HCT116 (cell line): Measurements from ENCODE around the gene GALK2. TPM values are rescaled to one million over a fixed set of nuclear protein-coding genes. Genes with fewer than 3 reads are reported as not detected.

Experiments
- ATAC-seq: fragments of 200-7000 bp; cut with Tn5 transposase; 2 replicates; pipeline ENCODE4 v1.9.1; 2020; ENCODE audit warnings: mild to moderate bottlenecking, moderate library complexity
- BruUV-seq: library from RNA; stranded (reverse); fragments of 400-500 nt; replicated peaks from 2 replicates; lab custom pipeline; 2021; lab: Mats Ljungman, UMichigan
- CTCF ChIA-PET: fragments of 300-600 bp; sonication (Branson Sonifier 250); formaldehyde crosslinking; loops from one replicate; lab custom pipeline; 2021; ENCODE audit warnings: antibody characterized with exemption; lab: Charles Lee
- POLR2A ChIA-PET: fragments of 300-600, 350-600 bp; sonication (Branson Sonifier 250); formaldehyde crosslinking; loops from one replicate; lab custom pipeline; 2021; ENCODE audit warnings: antibody characterized with exemption; lab: Charles Lee
- RAD21 ChIA-PET, 2 experiments: fragments of 300-600 bp; sonication (Branson Sonifier 250); formaldehyde crosslinking; loops; one replicate each; lab custom pipeline; 2023; ENCODE audit warnings: low total read pairs in 2 of 2; ENCODE audit not compliant: uncharacterized antibody in 2 of 2, unreplicated experiment in 2 of 2, low non-redundant PET in 1 of 2; lab: Charles Lee
- DNase-seq: peaks from one replicate; pipeline ENCODE4 v3.0.0-alpha.2; 2010; ENCODE audit warnings: low read depth, low spot score
- H2AFZ ChIP-seq: fragments of 200-600 bp; shearing (Covaris generic), sonication (generic); 2 replicates; pipeline ENCODE4 v1.6.1; 2017; ENCODE audit warnings: low read depth, mixed run types, mixed read lengths, antibody characterized with exemption, low read length; ENCODE audit not compliant: poor library complexity, severe bottlenecking
- H3K27ac ChIP-seq: 2 replicates; pipeline ENCODE4 v1.5.1; 2012; ENCODE audit warnings: low read depth, low read length
- H3K27me3 ChIP-seq: fragments of 200-600 bp; sonication (generic); 2 replicates; pipeline ENCODE4 v1.6.1; 2016; ENCODE audit warnings: mixed run types, low read length, mixed read lengths; ENCODE audit not compliant: insufficient read depth
- H3K36me3 ChIP-seq, 2 experiments: fragments of 200-500 bp in 1 of 2; fragments of 200-600 bp in 1 of 2; sonication (Bioruptor generic) in 1 of 2; sonication (generic) in 1 of 2; 2 replicates each; pipeline versions ENCODE4 v1.5.1 to v1.6.1; 2014 to 2016; ENCODE audit warnings: low read length in 2 of 2, inconsistent platforms in 1 of 2, mixed read lengths in 1 of 2, mixed run types in 1 of 2; ENCODE audit not compliant: insufficient read depth in 2 of 2, control insufficient read depth in 1 of 2
- H3K4me1 ChIP-seq, 2 experiments: fragments of 200-600 bp in 1 of 2; sonication (generic) in 1 of 2; 2 replicates each; pipeline versions ENCODE4 v1.5.1 to v1.6.1; 2012 to 2017; ENCODE audit warnings: low read length in 2 of 2, inconsistent platforms in 1 of 2, mild to moderate bottlenecking in 1 of 2, mixed read lengths in 1 of 2, mixed run types in 1 of 2, moderate library complexity in 1 of 2; ENCODE audit not compliant: insufficient read depth in 2 of 2, control insufficient read depth in 1 of 2
- H3K4me2 ChIP-seq: fragments of 200-600 bp; sonication (generic); 2 replicates; pipeline ENCODE4 v1.6.1; 2017; ENCODE audit warnings: mixed run types, low read length, mixed read lengths
- H3K4me3 ChIP-seq, 2 experiments: fragments of 200-600 bp in 1 of 2; sonication (generic) in 1 of 2; replicated peaks in 1 of 2; 2 replicates each; pipeline ENCODE4 v1.5.1; 2011 to 2016; ENCODE audit warnings: low read length in 2 of 2, control low read depth in 1 of 2, low read depth in 1 of 2, mild to moderate bottlenecking in 1 of 2, mixed read lengths in 1 of 2, mixed run types in 1 of 2
- H3K79me2 ChIP-seq: fragments of 200-600 bp; sonication (generic); 2 replicates; pipeline ENCODE4 v1.6.1; 2017; ENCODE audit warnings: mild to moderate bottlenecking, mixed run types, low read length, moderate library complexity, mixed read lengths; ENCODE audit not compliant: insufficient read depth
- H3K9ac ChIP-seq: fragments of 200-600 bp; sonication (generic); 2 replicates; pipeline ENCODE4 v1.6.1; 2016; ENCODE audit warnings: low read length, mixed read lengths
- H3K9me2 ChIP-seq: fragments of 200-600 bp; sonication (generic), shearing (Covaris generic); 2 replicates; pipeline ENCODE4 v1.6.1; 2017; ENCODE audit warnings: mixed run types, mild to moderate bottlenecking, moderate library complexity; ENCODE audit not compliant: insufficient read depth
- H3K9me3 ChIP-seq, 2 experiments: fragments of 200-500 bp in 1 of 2; fragments of 200-600 bp in 1 of 2; sonication (Bioruptor generic) in 1 of 2; sonication (generic) in 1 of 2; 2 replicates each; pipeline ENCODE4 v1.6.1; 2014 to 2017; ENCODE audit warnings: low read length in 2 of 2, mixed read lengths in 2 of 2, inconsistent platforms in 1 of 2, low read depth in 1 of 2, mild to moderate bottlenecking in 1 of 2, mixed run types in 1 of 2, moderate library complexity in 1 of 2; ENCODE audit not compliant: control insufficient read depth in 1 of 2, insufficient read depth in 1 of 2
- H4K20me1 ChIP-seq: fragments of 200-600 bp; sonication (generic), shearing (Covaris generic); 2 replicates; pipeline ENCODE4 v1.6.1; 2017; ENCODE audit warnings: mixed run types, mild to moderate bottlenecking, moderate library complexity; ENCODE audit not compliant: insufficient read depth
- CEBPB ChIP-seq: IDR thresholded peaks from 2 replicates; pipeline ENCODE4 v1.6.1; 2012; ENCODE audit warnings: low read depth
- ELF1 ChIP-seq: IDR thresholded peaks from 2 replicates; pipeline ENCODE4 v1.6.1; 2012; ENCODE audit warnings: low read depth, borderline replicate concordance
- EZH2 ChIP-seq: fragments of 200-600 bp; sonication (generic); IDR thresholded peaks from 2 replicates; pipeline ENCODE4 v1.6.1; 2017; ENCODE audit warnings: antibody characterized with exemption, mixed run types
- EZH2phosphoT487 ChIP-seq: fragments of 200-600 bp; IDR thresholded peaks from 2 replicates; pipeline ENCODE4 v1.6.1; 2018; ENCODE audit warnings: antibody characterized with exemption, borderline replicate concordance
- FOSL1 ChIP-seq: IDR thresholded peaks from 2 replicates; pipeline ENCODE4 v1.6.1; 2012; ENCODE audit warnings: low read depth
- POLR2AphosphoS5 ChIP-seq: IDR thresholded peaks from 2 replicates; pipeline ENCODE4 v1.6.1; 2011; ENCODE audit warnings: mild to moderate bottlenecking, low read depth, low read length, moderate library complexity
- RAD21 ChIP-seq: IDR thresholded peaks from 2 replicates; pipeline ENCODE4 v1.6.1; 2012; ENCODE audit warnings: low read depth, mild to moderate bottlenecking
- SP1 ChIP-seq: IDR thresholded peaks from 2 replicates; pipeline ENCODE4 v1.6.1; 2012; ENCODE audit warnings: low read depth
- ZNF274 ChIP-seq: fragments of 200-500 bp; sonication (Bioruptor generic); IDR thresholded peaks from 2 replicates; pipeline ENCODE4 v1.6.1; 2014; ENCODE audit warnings: mild to moderate bottlenecking, low read depth, low read length, inconsistent platforms
- intact Hi-C: fragments of 100-400 bp; cut with micrococcal nuclease; formaldehyde crosslinking; loops from 2 replicates; pipeline ENCODE4 v1.10.0; 2022
- total RNA-seq: library from RNA; stranded (reverse); gene quantifications from one replicate; pipeline ENCODE4 v1.2.1, GENCODE V29; 2021; ENCODE audit not compliant: unreplicated experiment

The GALK2 gene
- total RNA-seq, 1 experiment from 2014 or later: 18.7 TPM

- POLR2A ChIA-PET: no interaction called here
These were observed 95.9 kb downstream of the GALK2 start for GRCh38 chr15:49265911-49266310.

GRCh38 chr15:49270541-49271421, 100.7 kb downstream of the GALK2 start:
- H3K9me2 ChIP-seq: no peaks in the 10 kb centered on the region
- CTCF ChIA-PET: no interaction called here
- H3K27ac ChIP-seq: no peak overlapping the region
- H3K36me3 ChIP-seq: no peaks in the 10 kb centered on the region
- no peak overlapping the region for H3K4me3 ChIP-seq
- H3K4me2 ChIP-seq: no peak overlapping the region
- no peak overlapping the region for H2AFZ ChIP-seq
- H3K79me2 ChIP-seq: no peaks in the 10 kb centered on the region
- RAD21 ChIA-PET: no interaction called here
- H3K9ac ChIP-seq: no peak overlapping the region
- intact Hi-C loops: no loop called here
- no TSS peak for BruUV-seq
- no peaks in the 10 kb centered on the region for H3K4me1 ChIP-seq
- H3K9me3 ChIP-seq: no peaks in the 10 kb centered on the region
- H4K20me1 ChIP-seq: no peaks in the 10 kb centered on the region
- POLR2A ChIA-PET: no interaction called here
- TF ChIP-seq EZH2 (no peak), ZNF274 (no peak), EZH2phosphoT487 (no peak), FOSL1 (no peak), CEBPB (no peak), RAD21 (no peak), ELF1 (no peak)
- DNase-seq (no peak), ATAC-seq (no peak)
- no peaks in the 10 kb centered on the region for H3K27me3 ChIP-seq

More at GRCh38 chr15:49265911-49266310, 95.9 kb downstream of the GALK2 start:
- H3K9ac ChIP-seq: no peak overlapping the region
- H3K9me2 ChIP-seq: no peaks in the 10 kb centered on the region
- ChIA-PET CTCF (no interaction called here), RAD21 (no interaction called here)
- no peak overlapping the region for H3K4me3 ChIP-seq
- intact Hi-C loops: no loop called here
- no peaks in the 10 kb centered on the region for H3K27me3 ChIP-seq
- H3K4me2 ChIP-seq: no peak overlapping the region
- TF ChIP-seq POLR2AphosphoS5: no peak
- TF ChIP-seq SP1: no peak
- no peak for TF ChIP-seq RAD21
- TF ChIP-seq CEBPB: no peak
- H3K9me3 ChIP-seq: no peaks in the 10 kb centered on the region
- H4K20me1 ChIP-seq: no peaks in the 10 kb centered on the region
- BruUV-seq: no TSS peak
- no peaks in the 10 kb centered on the region for H3K36me3 ChIP-seq
- no peak for ATAC-seq
- DNase-seq: no peak
- H3K4me1 ChIP-seq: no peaks in the 10 kb centered on the region
- no peak overlapping the region for H2AFZ ChIP-seq
- H3K79me2 ChIP-seq: no peaks in the 10 kb centered on the region
- H3K27ac ChIP-seq: no peak overlapping the region
